COLO668 (cell line): Measurements from ENCODE around the gene ACACB.

Experiments
- DNase-seq: peaks from one replicate; lab custom pipeline; 2025; ENCODE audit not compliant: unreplicated experiment; lab: John Stamatoyannopoulos, UW

Gene ACACB

GRCh38 chr12:109203480-109203879 is 87.1 kb downstream of the ACACB start:
- DNase-seq, result no peak

GRCh38 chr12:109209082-109209481 is 92.7 kb downstream of the ACACB start:
- DNase-seq, result no peak

- DNase-seq, result no peak
These were observed 96.2 kb downstream of the ACACB start for GRCh38 chr12:109212460-109213115.

GRCh38 chr12:109214131-109214530 is 97.7 kb downstream of the ACACB start:
- no peak for DNase-seq

- no peak for DNase-seq
These were observed 102.6 kb downstream of the ACACB start for GRCh38 chr12:109218996-109219395.

- DNase-seq, result no peak
These were observed 103.6 kb downstream of the ACACB start for GRCh38 chr12:109219938-109220337.

- no peak for DNase-seq
These were observed 105.0 kb downstream of the ACACB start for GRCh38 chr12:109221277-109221931.

GRCh38 chr12:109222062-109222461 is 105.7 kb downstream of the ACACB start:
- DNase-seq, result no peak

GRCh38 chr12:109222496-109222895 is 106.1 kb downstream of the ACACB start:
- DNase-seq, result no peak

GRCh38 chr12:109223211-109223610 is 106.8 kb downstream of the ACACB start:
- DNase-seq, result no peak

GRCh38 chr12:109223868-109224267 is 107.5 kb downstream of the ACACB start:
- no peak for DNase-seq

GRCh38 chr12:109228664-109229063 is 112.3 kb downstream of the ACACB start:
- no peak for DNase-seq

GRCh38 chr12:109230193-109230592 is 113.8 kb downstream of the ACACB start:
- no peak for DNase-seq

GRCh38 chr12:109232731-109233130 is 116.3 kb downstream of the ACACB start:
- DNase-seq, result no peak

GRCh38 chr12:109234012-109234411 is 117.6 kb downstream of the ACACB start:
- DNase-seq, result no peak

- no peak for DNase-seq
These were observed 119.9 kb downstream of the ACACB start for GRCh38 chr12:109236257-109236656.

GRCh38 chr12:109239179-109239578 is 122.8 kb downstream of the ACACB start:
- DNase-seq, result no peak

- DNase-seq, result no peak
These were observed 123.3 kb downstream of the ACACB start for GRCh38 chr12:109239691-109240090.

GRCh38 chr12:109240365-109240764 is 124.0 kb downstream of the ACACB start:
- no peak for DNase-seq

- no peak for DNase-seq
These were observed 125.5 kb downstream of the ACACB start for GRCh38 chr12:109241936-109242335.

- DNase-seq, result no peak
These were observed 127.7 kb downstream of the ACACB start for GRCh38 chr12:109244073-109244472.

- no peak for DNase-seq
These were observed 129.8 kb downstream of the ACACB start for GRCh38 chr12:109246221-109246620.
